Measurements from ENCODE around the gene MOK. TPM values are rescaled to one million over a fixed set of nuclear protein-coding genes. Genes with fewer than 3 reads are reported as not detected.
A peak's percentile ranks its signal among the peaks of the same experiment; 100 is the strongest.

Gene MOK
- total and polyA plus RNA-seq, 4 experiments from 2014 or later, result 0.73 to 1.4 (median 1.3) TPM; not detected in 1

- H3K4me1 ChIP-seq (ENCODE audit: insufficient read depth, low read length), result peaks cover 16% of the 10 kb centered on the region
- intact Hi-C loops (cut with micrococcal nuclease), result no loop called here
- Mint-ChIP-seq H3K9me3 (peaks cover 0 to 4% (median 0%) of the 10 kb centered on the region in 8 donors), H3K4me1 (peaks cover 12 to 33% (median 20%) of the 10 kb centered on the region in 4 donors), H3K4me3 (no peak overlapping the region), H3K27me3 (no peaks in the 10 kb centered on the region), H3K36me3 (peaks cover 45 to 65% of the 10 kb centered on the region in 2 donors), H3K27ac (peak overlapping the region in 1 of 7 donors; percentile 3)
- no peak overlapping the region for H3K27ac ChIP-seq (ENCODE audit: low read depth, low read length)
- DNase-seq, result no peak
- H3K9me3 ChIP-seq (ENCODE audit: control insufficient read depth in 1 of 2, low read length in 2 of 2), result no peaks in the 10 kb centered on the region
- H3K27me3 ChIP-seq (ENCODE audit: insufficient read depth, low read length), result no peaks in the 10 kb centered on the region
- ChIA-PET POLR2A (ENCODE audit: partially characterized antibody) (interaction anchor here (1.4 kb wide), 1 partner anchor 10 kb away, joined by 4 read pairs; no protein-coding TSS in a partner anchor), CTCF (ENCODE audit: partially characterized antibody) (no interaction called here)
- H3K36me3 ChIP-seq (ENCODE audit: insufficient read depth, low read length), result peaks cover 35% of the 10 kb centered on the region
- no peak overlapping the region for H3K4me3 ChIP-seq (ENCODE audit: low read length in 2 of 2)
These were observed 99.4 kb downstream of the MOK start for GRCh38 chr14:102205560-102205959.

GRCh38 chr14:102203382-102203781, 101.6 kb downstream of the MOK start:
- no peak overlapping the region for H3K27ac ChIP-seq (ENCODE audit: low read depth, low read length)
- Mint-ChIP-seq H3K27me3 (no peaks in the 10 kb centered on the region), H3K27ac (no peak overlapping the region), H3K4me1 (peaks cover 30 to 50% (median 41%) of the 10 kb centered on the region in 4 donors), H3K4me3 (no peak overlapping the region), H3K9me3 (peaks cover 0 to 4% (median 0%) of the 10 kb centered on the region in 8 donors), H3K36me3 (peaks cover 40 to 63% of the 10 kb centered on the region in 2 donors)
- H3K4me1 ChIP-seq (ENCODE audit: insufficient read depth, low read length), result peaks cover 33% of the 10 kb centered on the region
- CTCF ChIA-PET (ENCODE audit: partially characterized antibody), result no interaction called here
- no peak overlapping the region for H3K4me3 ChIP-seq (ENCODE audit: low read length in 2 of 2)
- H3K27me3 ChIP-seq (ENCODE audit: insufficient read depth, low read length), result no peaks in the 10 kb centered on the region
- peaks cover 29% of the 10 kb centered on the region for H3K36me3 ChIP-seq (ENCODE audit: insufficient read depth, low read length)
- intact Hi-C loops (cut with micrococcal nuclease), result no loop called here
- DNase-seq, result no peak
- POLR2A ChIA-PET (ENCODE audit: partially characterized antibody), result no interaction called here
- no peaks in the 10 kb centered on the region for H3K9me3 ChIP-seq (ENCODE audit: control insufficient read depth in 1 of 2, low read length in 2 of 2)

GRCh38 chr14:102202944-102203343, 102.0 kb downstream of the MOK start:
- Histone ChIP-seq H3K4me1 (ENCODE audit: insufficient read depth, low read length) (peaks cover 33% of the 10 kb centered on the region), H3K4me3 (ENCODE audit: low read length in 2 of 2) (no peak overlapping the region), H3K27ac (ENCODE audit: low read depth, low read length) (no peak overlapping the region), H3K9me3 (ENCODE audit: control insufficient read depth in 1 of 2, low read length in 2 of 2) (no peaks in the 10 kb centered on the region), H3K27me3 (ENCODE audit: insufficient read depth, low read length) (no peaks in the 10 kb centered on the region), H3K36me3 (ENCODE audit: insufficient read depth, low read length) (peaks cover 27% of the 10 kb centered on the region)
- peaks cover 41 to 63% of the 10 kb centered on the region in 2 donors for H3K36me3 Mint-ChIP-seq
- H3K9me3 Mint-ChIP-seq, result peaks cover 0 to 4% (median 0%) of the 10 kb centered on the region in 8 donors
- no peak for DNase-seq
- no peak overlapping the region for H3K27ac Mint-ChIP-seq
- ChIA-PET POLR2A (ENCODE audit: partially characterized antibody) (no interaction called here), CTCF (ENCODE audit: partially characterized antibody) (no interaction called here)
- intact Hi-C loops (cut with micrococcal nuclease), result no loop called here
- H3K27me3 Mint-ChIP-seq, result no peaks in the 10 kb centered on the region
- H3K4me1 Mint-ChIP-seq, result peaks cover 31 to 52% (median 43%) of the 10 kb centered on the region in 4 donors
- no peak overlapping the region for H3K4me3 Mint-ChIP-seq

GRCh38 chr14:102201776-102202175, 103.2 kb downstream of the MOK start:
- H3K4me1 ChIP-seq (ENCODE audit: insufficient read depth, low read length), result peaks cover 33% of the 10 kb centered on the region
- Mint-ChIP-seq H3K27me3 (no peaks in the 10 kb centered on the region), H3K4me3 (peak overlapping the region in 5 of 8 donors; percentile 45 to 84 (median 47)), H3K4me1 (peaks cover 38 to 58% (median 51%) of the 10 kb centered on the region in 4 donors), H3K36me3 (peaks cover 46 to 64% of the 10 kb centered on the region in 2 donors), H3K9me3 (peaks cover 0 to 4% (median 0%) of the 10 kb centered on the region in 8 donors), H3K27ac (peak overlapping the region; percentile 22 to 93 (median 80))
- no peak for DNase-seq
- ChIA-PET CTCF (ENCODE audit: partially characterized antibody) (no interaction called here), POLR2A (ENCODE audit: partially characterized antibody) (no interaction called here)
- no peaks in the 10 kb centered on the region for H3K9me3 ChIP-seq (ENCODE audit: control insufficient read depth in 1 of 2, low read length in 2 of 2)
- H3K27ac ChIP-seq (ENCODE audit: low read depth, low read length), result no peak overlapping the region
- H3K36me3 ChIP-seq (ENCODE audit: insufficient read depth, low read length), result peaks cover 36% of the 10 kb centered on the region
- H3K27me3 ChIP-seq (ENCODE audit: insufficient read depth, low read length), result no peaks in the 10 kb centered on the region
- intact Hi-C loops (cut with micrococcal nuclease), result no loop called here
- no peak overlapping the region for H3K4me3 ChIP-seq (ENCODE audit: low read length in 2 of 2)

- Histone ChIP-seq H3K27ac (ENCODE audit: low read depth, low read length) (no peak overlapping the region), H3K9me3 (ENCODE audit: control insufficient read depth in 1 of 2, low read length in 2 of 2) (no peaks in the 10 kb centered on the region), H3K4me3 (ENCODE audit: low read length in 2 of 2) (no peak overlapping the region), H3K36me3 (ENCODE audit: insufficient read depth, low read length) (peaks cover 34% of the 10 kb centered on the region), H3K4me1 (ENCODE audit: insufficient read depth, low read length) (peaks cover 33% of the 10 kb centered on the region), H3K27me3 (ENCODE audit: insufficient read depth, low read length) (no peaks in the 10 kb centered on the region)
- ChIA-PET POLR2A (ENCODE audit: partially characterized antibody) (no interaction called here), CTCF (ENCODE audit: partially characterized antibody) (interaction anchor here (1.1 kb wide), 1 partner anchor 35 kb away, joined by 3 read pairs; no protein-coding TSS in a partner anchor)
- H3K4me3 Mint-ChIP-seq, result peak overlapping the region; percentile 27 to 84 (median 50)
- H3K27me3 Mint-ChIP-seq, result no peaks in the 10 kb centered on the region
- peaks cover 0 to 4% (median 0%) of the 10 kb centered on the region in 8 donors for H3K9me3 Mint-ChIP-seq
- H3K4me1 Mint-ChIP-seq, result peaks cover 39 to 61% (median 53%) of the 10 kb centered on the region in 4 donors
- H3K27ac Mint-ChIP-seq, result peak overlapping the region; percentile 60 to 93 (median 86)
- DNase-seq, result peak in 1 of 5 donors; percentile 26
- peaks cover 46 to 64% of the 10 kb centered on the region in 2 donors for H3K36me3 Mint-ChIP-seq
- intact Hi-C loops (cut with micrococcal nuclease), result no loop called here
These were observed 103.6 kb downstream of the MOK start for GRCh38 chr14:102201353-102201738.

- no peak overlapping the region for H3K27ac ChIP-seq (ENCODE audit: low read depth, low read length)
These were observed 104.1 kb downstream of the MOK start for GRCh38 chr14:102200690-102201352.

GRCh38 chr14:102197317-102197853, 107.6 kb downstream of the MOK start:
- Mint-ChIP-seq H3K27me3 (no peaks in the 10 kb centered on the region), H3K9me3 (peaks cover 0 to 4% (median 0%) of the 10 kb centered on the region in 8 donors), H3K36me3 (peaks cover 36 to 52% of the 10 kb centered on the region in 2 donors), H3K4me3 (no peak overlapping the region), H3K27ac (peak overlapping the region in 3 of 7 donors; percentile 38 to 86 (median 57)), H3K4me1 (peaks cover 51 to 74% (median 59%) of the 10 kb centered on the region in 4 donors)
- H3K36me3 ChIP-seq (ENCODE audit: insufficient read depth, low read length), result peaks cover 37% of the 10 kb centered on the region
- intact Hi-C loops (cut with micrococcal nuclease), result no loop called here
- no peak for DNase-seq
- no peaks in the 10 kb centered on the region for H3K9me3 ChIP-seq (ENCODE audit: control insufficient read depth in 1 of 2, low read length in 2 of 2)
- H3K4me3 ChIP-seq (ENCODE audit: low read length in 2 of 2), result no peak overlapping the region
- no peak overlapping the region for H3K27ac ChIP-seq (ENCODE audit: low read depth, low read length)
- H3K4me1 ChIP-seq (ENCODE audit: insufficient read depth, low read length), result peaks cover 33% of the 10 kb centered on the region
- ChIA-PET CTCF (ENCODE audit: partially characterized antibody) (interaction anchor here (0.6 kb wide), 1 partner anchor 138 kb away, joined by 3 read pairs; no protein-coding TSS in a partner anchor), POLR2A (ENCODE audit: partially characterized antibody) (no interaction called here)
- H3K27me3 ChIP-seq (ENCODE audit: insufficient read depth, low read length), result no peaks in the 10 kb centered on the region

More at GRCh38 chr14:102200690-102201352, 104.1 kb downstream of the MOK start:
- Mint-ChIP-seq H3K36me3 (peaks cover 46 to 63% of the 10 kb centered on the region in 2 donors), H3K4me1 (peaks cover 41 to 66% (median 54%) of the 10 kb centered on the region in 4 donors), H3K27ac (peak overlapping the region; percentile 60 to 93 (median 86)), H3K27me3 (no peaks in the 10 kb centered on the region), H3K9me3 (peaks cover 0 to 4% (median 0%) of the 10 kb centered on the region in 8 donors), H3K4me3 (peak overlapping the region; percentile 27 to 84 (median 50))
- Histone ChIP-seq H3K27me3 (ENCODE audit: insufficient read depth, low read length) (no peaks in the 10 kb centered on the region), H3K36me3 (ENCODE audit: insufficient read depth, low read length) (peaks cover 38% of the 10 kb centered on the region), H3K4me1 (ENCODE audit: insufficient read depth, low read length) (peaks cover 33% of the 10 kb centered on the region), H3K4me3 (ENCODE audit: low read length in 2 of 2) (no peak overlapping the region), H3K9me3 (ENCODE audit: control insufficient read depth in 1 of 2, low read length in 2 of 2) (no peaks in the 10 kb centered on the region)
- DNase-seq, result peak in 4 of 5 donors; percentile 32 to 51 (median 38)
- intact Hi-C loops (cut with micrococcal nuclease), result no loop called here
- ChIA-PET POLR2A (ENCODE audit: partially characterized antibody) (no interaction called here), CTCF (ENCODE audit: partially characterized antibody) (interaction anchor here (0.6 to 1.1 kb wide), 2 partner anchors 36 to 430 kb away, joined by 3 read pairs; no protein-coding TSS in a partner anchor)
